ENCODE data around the gene OR6A2. TPM values are rescaled to one million over a fixed set of nuclear protein-coding genes. Genes with fewer than 3 reads are reported as not detected.

OR6A2 gene
- total and polyA plus RNA-seq, 10 of the 15 experiments (the other 5 are each of a cell fraction or from before 2014, with no cell fraction given) = 0.04 to 0.17 TPM; not detected in 8

- BruUV-seq (replicated peaks) = no TSS peak
- SMC1A ChIA-PET (ENCODE audit: uncharacterized antibody, unreplicated experiment) = interaction anchor here (1.6 kb wide), 1 partner anchor 29 kb away, joined by 4 read pairs; no protein-coding TSS in a partner anchor
- intact Hi-C loops (cut with micrococcal nuclease; ENCODE audit: unreplicated experiment) (no loop called here), in situ Hi-C loops (cut with MboI) (no loop called here)
- Histone ChIP-seq H3K9me3 (replicated peaks; ENCODE audit: control insufficient read depth, insufficient read depth, low read length) (no peaks in the 10 kb centered on the region), H3K79me2 (ENCODE audit: control insufficient read depth, insufficient read depth, low read length) (no peaks in the 10 kb centered on the region), H4K20me1 (ENCODE audit: control insufficient read depth, insufficient read depth) (no peaks in the 10 kb centered on the region), H2AFZ (ENCODE audit: control insufficient read depth, low read depth, low read length) (no peak within 1 kb of the TSS), H3K4me2 (ENCODE audit: control insufficient read depth, insufficient read depth) (no peak within 1 kb of the TSS), H3K27ac (ENCODE audit: control insufficient read depth, insufficient read depth) (no peak within 1 kb of the TSS), H3K9ac (ENCODE audit: control insufficient read depth, insufficient read depth, low read length) (no peak within 1 kb of the TSS), H3K36me3 (ENCODE audit: control insufficient read depth in 2 of 2, insufficient read depth in 2 of 2, low read length in 1 of 2) (no peaks in the 10 kb centered on the region), H3K4me1 (ENCODE audit: control insufficient read depth, insufficient read depth, low read length) (no peaks in the 10 kb centered on the region), H3K4me3 (no peak within 1 kb of the TSS), H3K27me3 (replicated peaks in 1 of 2; ENCODE audit: control insufficient read depth in 2 of 2, insufficient read depth in 2 of 2, low read length in 1 of 2) (no peaks in the 10 kb centered on the region)
- ATAC-seq = no peak
- no peak for DNase-seq (ENCODE audit: low read depth, low spot score)
- 0% methylated on average over 2 of the region's 2 CpGs for WGBS (ENCODE audit: insufficient coverage, insufficient replicate concordance, low lambda C conversion rate, missing lambda C conversion rate)
- CTCF ChIA-PET = interaction anchor here (1.0 kb wide), 1 partner anchor 45 kb away, joined by 3 read pairs; no protein-coding TSS in a partner anchor
- RAD21 ChIA-PET (ENCODE audit: unreplicated experiment) = no interaction called here
- FAIRE-seq = no peak
- POLR2A ChIA-PET = no interaction called here
- TF ChIP-seq NR2C1 (IDR thresholded peaks at IDR 0.05) (no peak), ZNF622 (IDR thresholded peaks at IDR 0.05) (no peak), ZZZ3 (IDR thresholded peaks at IDR 0.05; ENCODE audit: control insufficient read depth, insufficient read length, low read depth) (no peak), NFXL1 (IDR thresholded peaks at IDR 0.05; ENCODE audit: borderline replicate concordance) (no peak), ZBTB40 (IDR thresholded peaks at IDR 0.05; ENCODE audit: borderline replicate concordance) (no peak), NFIC (IDR thresholded peaks at IDR 0.05; ENCODE audit: low read depth, low read length) (no peak), BCL11A (IDR thresholded peaks at IDR 0.05; ENCODE audit: low read depth, low read length) (no peak), BCLAF1 (IDR thresholded peaks at IDR 0.05) (no peak), IRF5 (IDR thresholded peaks at IDR 0.05; ENCODE audit: borderline replicate concordance) (no peak), PML (IDR thresholded peaks at IDR 0.05; ENCODE audit: low read length) (no peak), BHLHE40 (IDR thresholded peaks at IDR 0.05; ENCODE audit: borderline replicate concordance in 1 of 2, low read depth in 2 of 2, low read length in 1 of 2) (no peak), FOXM1 (IDR thresholded peaks at IDR 0.05; ENCODE audit: low read depth, low read length) (no peak), ATF3 (IDR thresholded peaks at IDR 0.05; ENCODE audit: borderline replicate concordance, extremely low read depth, low read depth, low read length) (no peak), ASH2L (IDR thresholded peaks at IDR 0.05; ENCODE audit: borderline replicate concordance, low read depth) (no peak), USF2 (IDR thresholded peaks at IDR 0.05; ENCODE audit: borderline replicate concordance, low read depth, low read length) (no peak)
These were observed 16.8 kb downstream of the OR6A2 start, which contains the start of gene OR2AG1 for GRCh38 chr11:6782720-6783119. Gene OR2AG1 (plus strand): TSS chr11:6783020. CDS start chr11:6785038, 2,018 bp downstream.
